HG03064 (cell line): ENCODE measurements around the gene RREB1.
"Not testable (repeated sequence)": the region's sequence is repeated elsewhere in the genome, so short reads cannot be mapped to it uniquely, and the experiment has no call there.

ENCODE experiments used
- ATAC-seq: cut with Tn5 transposase; IDR thresholded peaks from one replicate; pipeline ENCODE4 v1.9.1; 2021; ENCODE audit warnings: low read depth; ENCODE audit not compliant: unreplicated experiment

The RREB1 gene

DNA sequence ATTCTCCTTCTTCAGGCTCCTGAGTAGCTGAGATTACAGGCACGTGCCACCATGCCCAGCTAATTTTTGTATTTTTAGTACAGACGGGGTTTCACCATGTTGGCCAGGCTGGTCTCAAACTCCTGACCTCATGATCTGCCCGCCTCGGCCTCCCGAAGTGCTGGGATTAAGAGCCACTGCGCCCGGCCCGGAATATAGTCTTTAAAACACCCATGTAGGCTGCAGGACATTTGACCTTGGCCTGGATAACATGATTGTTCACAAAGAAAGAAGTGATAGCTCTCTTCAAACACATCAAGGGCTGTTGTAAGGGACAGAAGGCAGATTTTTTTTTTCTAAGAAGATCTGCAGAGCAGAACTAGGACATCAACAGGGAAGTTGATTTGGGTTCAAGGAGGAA lies 166.8 kb downstream of the RREB1 start:
- ATAC-seq = not testable (repeated sequence)

DNA sequence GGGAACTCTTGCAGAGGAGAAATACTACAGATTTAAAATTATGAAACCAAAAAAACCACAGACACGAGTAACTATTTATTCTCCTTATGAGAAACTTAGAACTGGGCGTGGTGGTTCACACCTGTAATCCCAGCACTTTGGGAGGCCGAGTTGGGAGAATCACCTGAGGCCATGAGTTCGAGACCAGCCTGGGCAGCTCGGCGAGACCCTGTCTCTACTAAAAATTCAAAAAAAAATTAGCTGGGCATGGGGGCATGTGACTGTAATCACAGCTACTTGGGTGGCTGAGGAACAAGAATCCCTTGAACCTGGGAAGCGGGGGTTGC lies 168.4 kb downstream of the RREB1 start:
- no peak for ATAC-seq

DNA sequence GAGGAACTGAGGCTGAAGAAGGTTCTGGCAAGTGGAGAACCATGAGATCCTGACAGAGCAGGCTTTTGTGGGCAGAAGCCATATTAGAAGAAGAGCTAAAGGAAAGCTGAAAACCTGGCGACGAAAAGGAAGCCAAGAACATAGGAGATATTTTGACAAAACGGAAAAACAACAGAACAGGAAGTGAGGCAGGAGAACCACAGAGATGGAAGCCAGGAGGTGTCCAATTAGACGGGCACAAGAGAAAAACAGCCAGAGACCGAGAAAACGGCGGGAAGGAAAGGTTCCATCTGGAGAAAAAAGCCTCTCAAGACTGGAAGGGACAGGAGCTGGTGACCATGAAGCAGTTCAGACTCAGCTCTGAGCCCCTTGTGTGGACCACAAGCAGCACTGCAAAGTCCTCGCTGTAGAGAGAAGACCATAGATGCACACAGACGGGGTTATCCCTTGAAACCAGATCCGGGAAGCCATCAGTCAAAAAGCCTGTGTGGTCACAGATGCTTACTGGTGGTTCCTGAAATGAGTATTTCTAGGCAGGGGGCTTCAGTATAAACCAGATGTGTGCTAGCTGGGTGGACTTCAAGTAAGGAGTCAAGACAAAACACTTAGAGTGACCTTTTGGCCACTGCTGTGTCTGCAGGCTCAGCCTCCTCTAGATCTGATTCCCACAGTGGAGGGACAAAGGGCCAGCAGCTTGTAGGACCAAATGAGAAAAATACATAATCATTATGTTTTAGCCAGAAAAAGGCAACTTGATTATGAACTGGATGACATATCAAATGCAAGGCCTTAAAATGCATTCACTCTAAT lies 174.5 kb downstream of the RREB1 start:
- ATAC-seq = no peak

DNA sequence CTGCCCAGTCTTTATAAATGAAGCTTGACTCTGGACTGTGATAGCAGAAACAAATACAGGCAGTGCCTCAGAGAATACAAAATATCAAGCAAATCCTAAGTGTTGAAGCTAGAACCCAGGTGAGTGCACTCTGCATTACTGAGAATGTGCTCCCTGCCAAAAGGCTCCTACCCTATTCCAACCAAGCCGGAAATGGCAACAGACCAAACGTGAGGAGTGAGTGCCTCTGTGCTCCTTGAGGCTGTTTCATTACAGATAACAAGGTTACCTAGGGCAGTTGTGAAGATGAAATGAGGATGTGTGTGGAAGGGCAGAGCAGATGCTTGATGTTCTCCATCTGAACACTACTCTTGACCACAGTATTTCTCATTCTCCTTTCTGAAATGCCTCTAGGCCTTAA lies 175.9 kb downstream of the RREB1 start:
- no peak for ATAC-seq

DNA sequence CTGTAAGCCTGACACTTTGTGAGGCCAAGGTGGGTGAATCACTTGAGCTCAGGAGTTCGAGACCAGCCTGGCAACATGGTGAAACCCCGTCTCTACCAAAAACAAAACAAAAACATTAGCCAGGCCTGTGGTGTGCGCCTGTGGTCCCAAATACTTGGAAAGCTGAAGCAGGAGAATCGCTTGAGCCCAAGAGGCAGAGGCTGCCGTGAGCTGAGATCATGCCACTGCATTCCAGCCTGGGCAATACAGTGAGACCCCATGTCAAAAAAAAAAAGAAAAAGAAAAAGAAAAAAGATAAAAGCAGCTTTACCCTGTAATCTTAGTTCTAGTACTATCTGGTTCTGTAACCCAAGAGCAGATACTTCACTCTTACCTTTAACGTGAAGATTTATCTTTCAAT lies 177.7 kb downstream of the RREB1 start:
- no peak for ATAC-seq

DNA sequence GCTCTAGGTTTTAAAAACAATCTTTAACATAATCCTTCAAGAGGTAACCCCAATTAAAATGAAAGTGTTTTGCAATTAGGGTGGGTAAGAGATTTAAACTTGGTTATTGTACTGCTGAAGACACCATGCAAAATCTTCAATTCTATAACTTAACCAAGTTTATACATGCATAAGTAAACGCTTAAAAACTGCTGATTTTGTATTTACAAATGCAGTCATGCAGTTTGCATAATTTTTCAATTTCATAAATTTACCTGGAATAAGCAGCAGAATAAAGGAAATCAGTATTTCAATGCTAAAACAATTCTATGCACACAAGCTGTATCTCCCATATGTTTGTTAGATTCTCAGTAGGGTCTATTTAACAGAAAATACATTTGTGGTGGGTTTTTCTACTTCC lies 182.3 kb downstream of the RREB1 start:
- no peak for ATAC-seq

DNA sequence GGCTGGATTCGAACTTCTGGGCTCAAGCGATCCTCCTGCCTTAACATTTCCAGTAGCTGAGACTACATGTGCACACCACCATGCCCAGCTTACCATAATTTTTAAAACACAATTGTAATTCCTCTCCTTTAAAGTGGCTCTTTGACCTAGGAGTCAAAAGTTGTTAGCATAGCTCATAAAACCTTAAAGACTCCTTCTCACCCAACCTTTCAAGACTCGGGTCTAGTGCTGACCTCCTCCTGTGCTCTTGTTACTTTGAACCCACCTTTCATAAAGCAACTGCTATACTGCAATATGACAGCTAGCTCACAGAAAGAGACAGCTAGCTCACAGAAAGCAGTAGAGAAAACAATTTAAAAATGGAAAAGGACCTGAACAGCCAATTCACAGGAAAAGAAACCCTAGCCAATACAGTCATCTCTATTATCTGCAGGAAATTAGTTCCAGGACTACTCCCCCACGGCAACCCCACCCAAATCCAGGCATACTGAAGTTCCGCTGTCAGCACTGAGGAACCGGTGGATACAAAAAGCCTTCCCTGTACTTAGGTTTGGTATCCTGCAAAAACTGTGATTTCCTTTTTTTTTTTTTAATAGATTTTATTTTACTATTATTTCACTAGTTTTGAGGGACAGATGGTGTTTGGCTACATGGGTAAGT lies 185.0 kb downstream of the RREB1 start:
- ATAC-seq = no peak

DNA sequence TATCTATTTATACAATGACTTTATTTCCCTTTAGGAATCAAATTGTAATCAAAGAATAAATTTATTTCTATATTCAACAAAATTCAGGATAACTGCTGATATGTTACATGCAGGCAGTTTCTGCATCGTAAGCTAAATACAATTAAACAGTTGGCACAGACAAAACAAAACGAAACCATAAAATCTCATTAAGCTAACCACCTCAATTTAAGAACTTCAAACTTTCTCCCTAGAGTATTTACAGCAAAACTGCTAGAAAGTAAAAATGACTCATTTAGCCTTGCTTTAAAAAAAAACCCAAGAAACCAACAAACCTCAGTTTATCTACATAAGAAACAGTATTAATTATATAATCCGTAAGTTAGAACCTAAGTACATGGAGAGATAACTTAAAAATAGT lies 188.2 kb downstream of the RREB1 start:
- ATAC-seq = no peak

DNA sequence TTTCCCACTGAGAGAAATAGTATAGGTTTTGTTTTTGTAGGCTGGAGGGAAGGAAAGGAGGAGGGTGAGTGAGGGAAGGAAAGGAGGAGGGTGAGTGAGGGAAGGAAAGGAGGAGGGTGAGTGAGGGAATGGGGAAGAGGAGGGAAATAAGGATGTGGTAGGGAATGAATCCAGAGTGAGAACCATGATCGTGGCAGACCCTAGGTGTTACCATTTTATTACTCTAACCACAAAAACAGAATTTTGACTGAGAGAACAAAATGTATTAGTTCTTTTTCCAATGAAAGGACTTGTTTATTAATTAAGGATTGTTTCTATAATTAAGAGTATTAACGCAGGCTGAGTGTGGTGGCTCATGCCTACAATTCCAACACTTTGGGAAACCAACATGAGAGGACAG lies 188.8 kb downstream of the RREB1 start:
- ATAC-seq = no peak

DNA sequence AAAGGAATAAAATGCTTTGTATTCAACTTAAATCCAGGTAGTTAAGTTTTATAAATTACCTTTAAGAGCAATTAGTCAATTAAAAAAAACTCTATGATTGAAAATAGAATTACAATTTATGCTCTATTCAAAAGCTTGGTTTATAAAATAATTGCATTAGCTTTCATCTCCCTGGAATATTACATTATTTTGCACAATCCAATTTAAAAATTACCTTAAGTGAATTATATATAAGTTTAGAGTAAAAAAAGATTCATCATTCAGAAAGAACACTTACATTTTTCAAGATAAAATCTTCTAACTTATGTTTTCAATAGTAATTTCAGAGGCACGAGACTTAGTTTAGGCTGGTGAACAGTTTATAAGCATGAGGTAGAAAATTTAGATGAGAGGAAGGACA lies 190.4 kb downstream of the RREB1 start:
- no peak for ATAC-seq

DNA sequence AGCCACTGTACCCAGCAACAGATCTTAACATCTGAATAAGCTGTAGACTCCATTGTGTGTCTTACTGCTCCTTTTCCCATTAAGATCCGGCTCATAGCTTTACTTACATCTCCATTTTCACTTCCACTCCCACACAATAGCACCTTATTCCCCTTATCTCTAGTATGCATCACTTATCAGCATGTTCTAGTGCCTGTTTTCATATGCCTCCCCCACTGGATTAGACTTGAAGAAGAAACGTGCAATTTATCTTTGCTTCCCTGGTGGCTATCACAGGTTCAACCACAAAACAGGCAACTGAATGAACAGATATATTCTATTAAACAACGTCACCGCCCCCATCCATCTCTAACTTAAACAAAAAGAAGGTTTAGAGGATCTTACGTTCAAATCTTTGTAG lies 193.2 kb downstream of the RREB1 start:
- ATAC-seq = no peak
